Activated T-helper 1 cell treated with Interleukin-2 at 50 U/mL for 16 hours (primary cell): ENCODE measurements around the gene PDE6G.
A peak's percentile ranks its signal among the peaks of the same experiment; 100 is the strongest.
"Not testable (repeated sequence)": the region's sequence is repeated elsewhere in the genome, so short reads cannot be mapped to it uniquely, and the experiment has no call there.

Experiments
- DNase-seq: peaks from one replicate; pipeline ENCODE4 v3.0.0-alpha.2; 2020; ENCODE audit warnings: low read depth

Gene PDE6G

GRCh38 chr17:81687770-81688541 lies 31.6 kb upstream of the PDE6G start:
- no peak for DNase-seq

- no peak for DNase-seq
Observed at GRCh38 chr17:81686614-81687013, 30.3 kb upstream of the PDE6G start.

DNA sequence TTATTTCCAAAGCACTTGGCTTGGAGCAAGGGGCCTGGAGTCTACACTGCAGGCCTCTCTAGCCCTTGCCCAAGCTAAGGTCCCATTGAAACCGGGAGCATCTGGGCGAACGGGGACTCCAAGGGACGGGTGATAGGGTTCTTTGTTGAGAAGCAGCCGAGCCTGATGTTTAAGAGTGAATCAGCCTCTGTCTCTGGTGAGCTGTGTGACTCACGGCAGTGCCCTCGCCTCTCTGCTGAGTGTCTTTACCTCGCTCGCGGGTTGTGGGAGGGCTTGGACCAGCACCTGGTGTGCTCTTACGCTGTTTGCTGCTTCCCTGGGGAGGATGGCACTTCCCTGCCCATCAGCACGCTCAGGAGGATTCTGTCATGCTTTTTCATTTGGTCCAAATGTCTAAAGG lies 28.8 kb upstream of the PDE6G start:
- no peak for DNase-seq

DNA sequence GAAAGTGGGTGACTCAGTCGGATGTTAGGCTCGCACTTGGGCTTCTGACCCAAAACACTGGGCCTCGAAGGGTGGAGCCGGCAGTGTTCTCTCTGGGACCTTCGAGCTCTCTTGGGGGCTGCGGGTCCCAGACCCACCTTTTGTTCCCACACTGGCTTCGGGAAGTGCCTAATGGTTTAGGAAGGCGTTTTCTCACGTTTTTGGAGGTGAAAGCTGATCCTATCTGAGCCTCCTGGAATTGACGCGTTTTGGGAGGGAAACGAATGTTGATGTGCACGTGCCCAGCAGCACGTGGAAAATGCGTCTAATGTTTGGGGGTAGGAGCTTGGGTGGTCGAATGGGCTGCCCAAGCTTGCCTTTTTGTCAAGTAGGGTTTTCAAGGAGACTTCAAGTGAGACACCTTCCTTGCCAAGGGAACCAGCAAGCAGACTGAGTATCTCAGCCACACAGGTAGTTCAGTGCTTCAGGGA lies 28.1 kb upstream of the PDE6G start:
- no peak for DNase-seq

DNA sequence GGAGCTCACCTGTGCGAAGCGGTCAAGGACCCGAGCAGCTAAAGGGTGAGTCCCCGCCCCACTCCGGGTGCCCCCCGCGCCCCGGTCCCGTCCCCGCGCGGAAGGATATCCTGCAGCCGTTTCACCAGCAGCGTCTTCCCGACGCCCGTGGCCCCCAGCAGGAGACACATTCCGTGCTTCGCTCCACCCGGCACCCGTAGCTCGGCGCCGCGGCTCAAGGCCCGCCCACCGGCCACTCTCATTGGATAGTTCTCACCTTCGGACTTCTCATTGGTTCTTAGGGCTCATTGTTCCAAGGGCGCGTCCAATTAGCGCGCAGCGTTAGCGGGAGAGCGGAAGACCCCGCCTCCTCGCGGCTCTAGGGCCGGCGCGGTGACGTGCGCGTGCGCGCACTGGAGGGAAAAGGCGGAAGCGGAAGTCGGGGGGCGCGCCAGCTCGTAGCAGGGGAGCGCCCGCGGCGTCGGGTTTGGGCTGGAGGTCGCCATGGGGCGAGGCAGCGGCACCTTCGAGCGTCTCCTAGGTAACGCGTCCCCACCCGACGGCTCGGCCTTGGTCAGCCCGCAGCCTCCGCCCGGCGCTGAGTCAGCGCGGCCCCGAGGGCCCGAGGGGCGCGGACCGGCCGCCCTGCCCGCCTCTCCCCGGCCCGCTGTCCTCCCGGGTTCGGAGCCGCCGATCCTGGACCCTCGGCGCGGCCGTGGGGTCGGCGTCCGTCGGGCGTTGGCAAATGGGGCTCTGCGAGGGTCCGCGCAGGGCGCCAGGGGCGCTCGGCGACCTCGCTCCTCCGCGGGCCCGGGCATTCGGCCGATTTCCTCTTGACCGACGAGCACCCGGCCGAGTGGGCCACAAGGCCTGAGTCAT lies 27.5 kb upstream of the PDE6G start, which contains the start of the genes ARL16 and HGS:
Gene ARL16, minus strand, starts transcription at position 214 of the 858 bp plus-strand sequence. Its CDS starts 44 bp downstream, at position 170.
Gene HGS, plus strand, starts transcription at position 428 of the 858 bp plus-strand sequence. Its CDS starts 56 bp downstream, at position 484.
- DNase-seq, result peak; percentile 97

DNA sequence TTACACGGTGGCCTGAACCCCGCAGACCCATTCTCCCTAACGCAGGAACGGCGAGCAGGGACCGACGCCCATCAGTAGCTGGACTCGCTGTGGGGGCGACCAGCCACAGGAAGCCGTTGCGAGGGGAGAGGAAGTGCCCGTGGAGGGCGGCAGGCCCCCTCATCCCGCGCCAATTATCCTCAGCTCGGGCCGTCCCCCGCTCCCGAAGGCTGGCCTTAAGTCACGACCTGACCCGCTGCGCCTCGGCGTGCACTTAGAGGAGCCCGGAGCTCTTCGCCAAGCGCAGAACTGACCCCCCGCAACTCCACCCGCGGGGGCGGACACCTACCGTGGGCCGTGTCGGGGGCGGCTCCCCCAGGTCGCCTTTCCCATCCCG lies 26.9 kb upstream of the PDE6G start:
- DNase-seq, result no peak

- DNase-seq, result no peak
Observed at GRCh38 chr17:81682565-81683207, 26.3 kb upstream of the PDE6G start.

GRCh38 chr17:81681672-81682071 lies 25.3 kb upstream of the PDE6G start:
- DNase-seq, result no peak

DNA sequence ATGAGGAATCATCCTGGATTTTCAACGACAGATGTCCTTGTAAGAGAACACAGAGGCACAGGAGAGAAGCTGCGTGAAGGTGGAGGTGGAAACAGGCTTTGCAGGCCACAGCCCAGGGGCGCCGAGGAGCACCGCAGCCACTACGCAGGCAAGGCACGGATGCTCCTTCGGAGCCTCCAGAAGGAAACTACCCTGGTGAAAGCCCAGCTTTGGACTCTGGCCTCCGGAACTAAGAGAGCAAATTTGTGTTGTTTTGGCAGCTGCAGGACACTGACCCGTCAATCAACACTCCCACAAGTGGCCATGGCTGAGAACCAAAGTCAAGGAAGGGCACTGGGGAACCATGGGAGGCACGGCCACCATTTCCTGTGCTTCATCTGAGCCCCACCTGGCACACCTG lies 23.8 kb upstream of the PDE6G start:
- no peak for DNase-seq

DNA sequence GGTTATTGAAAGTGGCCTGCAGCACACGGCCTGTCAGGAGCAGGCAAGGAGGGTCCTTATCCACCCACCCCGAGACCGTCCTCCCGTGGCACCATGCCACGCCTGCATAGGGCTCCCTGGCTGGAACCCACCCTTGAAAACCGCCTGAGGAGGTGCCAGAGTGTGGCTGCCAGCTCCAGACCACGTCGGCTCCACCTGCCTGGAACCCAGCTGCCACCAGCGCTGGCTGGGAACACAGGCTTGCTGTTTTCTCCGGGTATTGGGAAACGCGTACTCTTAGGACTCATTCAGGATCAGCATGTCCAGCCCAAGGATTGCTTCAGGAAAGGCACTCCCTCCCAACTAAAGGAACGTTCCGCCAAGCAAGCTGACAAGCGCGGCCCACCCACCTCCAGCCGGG lies 20.6 kb upstream of the PDE6G start:
- DNase-seq, result no peak

- DNase-seq, result not testable (repeated sequence)
Observed at GRCh38 chr17:81675515-81676221, 19.3 kb upstream of the PDE6G start.

- no peak for DNase-seq
Observed at GRCh38 chr17:81673561-81674258, 17.4 kb upstream of the PDE6G start.

GRCh38 chr17:81672954-81673353 lies 16.6 kb upstream of the PDE6G start:
- DNase-seq, result no peak

DNA sequence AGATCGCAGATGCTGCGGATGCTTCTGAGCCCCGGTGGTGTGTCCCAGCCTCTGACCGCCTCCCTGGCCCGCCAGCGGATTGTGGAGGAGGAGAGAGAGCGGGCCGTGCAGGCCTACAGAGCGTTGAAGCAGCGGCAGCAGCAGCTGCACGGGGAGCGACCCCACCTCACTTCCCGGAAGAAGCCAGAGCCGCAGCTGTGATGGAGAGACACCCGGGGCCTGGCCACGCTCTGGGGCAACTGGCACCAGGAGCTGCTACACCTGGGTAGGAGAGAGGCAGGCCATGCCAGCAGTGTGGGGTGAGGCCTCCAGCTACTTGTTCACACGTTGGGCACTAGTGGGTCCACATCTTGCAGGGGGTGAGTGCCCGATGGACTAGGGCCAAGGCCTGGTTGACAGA lies 16.2 kb upstream of the PDE6G start:
- DNase-seq, result no peak

DNA sequence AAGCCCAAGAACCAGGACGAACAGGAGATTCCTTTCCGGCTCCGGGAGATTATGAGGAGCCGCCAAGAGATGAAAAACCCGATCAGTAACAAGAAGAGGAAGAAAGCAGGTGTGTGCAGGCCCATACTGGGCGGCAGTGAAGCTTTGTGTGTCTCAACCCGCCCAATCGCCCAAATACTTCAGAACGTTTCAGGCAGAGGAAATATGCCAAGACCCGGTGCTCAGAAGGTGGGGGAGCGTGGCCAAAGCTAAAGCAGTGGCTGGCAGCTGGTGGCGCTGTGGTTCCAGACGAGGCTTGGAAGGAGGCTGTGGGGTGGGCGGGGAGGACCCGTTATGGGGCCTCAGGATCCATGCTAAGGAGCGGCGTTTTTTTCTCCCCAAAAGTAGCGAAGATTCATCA lies 11.4 kb upstream of the PDE6G start:
- no peak for DNase-seq

GRCh38 chr17:81666342-81667191 lies 10.2 kb upstream of the PDE6G start, which contains the start of the genes CCDC137 and OXLD1:
TSS of gene CCDC137 (plus strand) at chr17:81666737. CDS start at chr17:81666767, 30 bp downstream.
TSS of gene OXLD1 (minus strand) at chr17:81666605. CDS start at chr17:81666577, 28 bp downstream.
- DNase-seq, result peak; percentile 89

- no peak for DNase-seq
Observed at GRCh38 chr17:81666092-81666341, 9.7 kb upstream of the PDE6G start.

GRCh38 chr17:81665205-81666091 lies 9.1 kb upstream of the PDE6G start:
- no peak for DNase-seq

DNA sequence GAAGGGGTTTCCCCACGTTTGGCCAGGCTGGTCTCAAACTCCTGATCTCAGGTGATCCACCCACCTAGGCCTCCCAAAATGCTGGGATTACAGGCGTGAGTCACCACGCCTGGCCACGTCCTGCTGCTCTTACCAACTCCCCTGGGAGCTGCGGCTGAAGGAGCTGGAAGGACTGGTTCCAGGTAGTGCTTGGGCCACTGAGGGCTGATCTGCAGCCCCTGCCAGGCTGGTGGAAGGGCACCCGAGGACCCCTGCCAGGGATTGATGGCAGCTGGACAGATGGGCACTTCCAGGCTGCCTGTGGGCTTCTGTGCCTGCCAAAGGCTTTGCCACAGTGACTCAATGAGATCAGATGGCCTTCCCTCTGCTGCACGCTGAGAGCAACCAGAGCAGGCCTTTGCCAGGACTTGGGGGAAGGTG lies 7.7 kb upstream of the PDE6G start:
- DNase-seq, result no peak
